ENCODE results near the gene TMED1. TPM values are rescaled to one million over a fixed set of nuclear protein-coding genes. Genes with fewer than 3 reads are reported as not detected.

TMED1 gene
- total and polyA plus RNA-seq, 9 of the 15 experiments (the other 6 are each of a cell fraction or from before 2014, with no cell fraction given) = 0.86 to 30.2 (median 23.5) TPM

DNA sequence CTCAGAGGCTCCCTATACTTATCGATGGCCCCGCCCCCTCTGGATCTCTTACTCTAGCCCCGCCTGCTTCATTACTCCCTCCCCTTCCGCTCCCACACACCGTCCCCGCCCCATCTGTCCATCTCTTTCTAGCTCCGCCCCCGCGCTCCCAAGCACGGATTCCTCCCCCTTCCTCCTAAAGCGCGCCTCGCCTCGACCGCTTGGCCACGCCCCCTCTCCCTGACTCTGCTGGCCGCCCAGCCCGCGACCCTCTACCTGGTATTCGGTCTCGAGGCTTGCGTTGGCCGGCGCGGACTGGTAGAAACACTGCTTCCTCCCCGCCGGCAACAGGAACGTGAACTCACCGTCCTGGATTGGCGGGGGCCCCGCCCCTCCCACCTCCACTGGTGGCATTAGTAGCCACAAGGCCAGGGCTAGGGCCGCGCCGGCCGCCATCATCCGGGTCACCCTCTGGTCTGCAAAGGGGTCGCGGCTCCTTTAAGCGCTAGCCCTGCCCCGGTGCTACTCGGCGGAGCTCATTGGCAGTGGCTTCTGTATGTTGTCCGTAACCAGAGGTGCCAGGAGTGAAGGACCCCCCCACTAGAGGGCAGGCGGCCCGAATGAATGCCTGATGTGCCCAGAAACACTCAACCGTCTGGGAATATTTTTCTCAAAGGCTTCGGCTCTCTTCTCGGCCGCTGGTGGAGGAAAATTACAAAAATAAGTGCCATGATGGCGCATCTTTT is at the start of gene TMED1 (continued):
- peak; percentile 93 for TF ChIP-seq SUPT5H (IDR thresholded peaks at IDR 0.05)
- TF ChIP-seq CBX1 (IDR thresholded peaks at IDR 0.05; ENCODE audit: low read depth) = no peak
- TF ChIP-seq NCOA4 (IDR thresholded peaks at IDR 0.05; ENCODE audit: partially characterized antibody) = no peak
- TF ChIP-seq, protein P1, sequence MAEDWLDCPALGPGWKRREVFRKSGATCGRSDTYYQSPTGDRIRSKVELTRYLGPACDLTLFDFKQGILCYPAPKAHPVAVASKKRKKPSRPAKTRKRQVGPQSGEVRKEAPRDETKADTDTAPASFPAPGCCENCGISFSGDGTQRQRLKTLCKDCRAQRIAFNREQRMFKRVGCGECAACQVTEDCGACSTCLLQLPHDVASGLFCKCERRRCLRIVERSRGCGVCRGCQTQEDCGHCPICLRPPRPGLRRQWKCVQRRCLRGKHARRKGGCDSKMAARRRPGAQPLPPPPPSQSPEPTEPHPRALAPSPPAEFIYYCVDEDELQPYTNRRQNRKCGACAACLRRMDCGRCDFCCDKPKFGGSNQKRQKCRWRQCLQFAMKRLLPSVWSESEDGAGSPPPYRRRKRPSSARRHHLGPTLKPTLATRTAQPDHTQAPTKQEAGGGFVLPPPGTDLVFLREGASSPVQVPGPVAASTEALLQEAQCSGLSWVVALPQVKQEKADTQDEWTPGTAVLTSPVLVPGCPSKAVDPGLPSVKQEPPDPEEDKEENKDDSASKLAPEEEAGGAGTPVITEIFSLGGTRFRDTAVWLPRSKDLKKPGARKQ (CRISPR knock-in tag; IDR thresholded peaks at IDR 0.05) = no peak
- no peak for TF ChIP-seq RHOXF2B (CRISPR knock-in tag; conservative IDR thresholded peaks at IDR 0.05)
- no peak for TF ChIP-seq RBM34 (IDR thresholded peaks at IDR 0.05; ENCODE audit: borderline replicate concordance, insufficient read depth, low read length)
- TF ChIP-seq SRSF1 (IDR thresholded peaks at IDR 0.05; ENCODE audit: low read depth, low read length) = no peak
- peak; percentile 3; the same call in 1 of the 2 replicates for TF ChIP-seq MYNN (IDR thresholded peaks at IDR 0.05)
- TF ChIP-seq MYNN (CRISPR knock-in tag; IDR thresholded peaks at IDR 0.05) = no peak
- TF ChIP-seq MAX (CRISPR knock-in tag; IDR thresholded peaks at IDR 0.05) = no peak
- TF ChIP-seq SREBF1 (IDR thresholded peaks at IDR 0.05; ENCODE audit: borderline replicate concordance, low read depth, low read length) = no peak
- no peak for TF ChIP-seq HMG20B (CRISPR knock-in tag; IDR thresholded peaks at IDR 0.05)
- 0 out of 2 replicates have a peak, but pooled peaks have one; percentile 2 for TF ChIP-seq KLF1 (tag; IDR thresholded peaks at IDR 0.05)
- TF ChIP-seq BRD4 (IDR thresholded peaks at IDR 0.05) = no peak; the same call in 1 of the 2 replicates
- no peak for TF ChIP-seq KDM5B (IDR thresholded peaks at IDR 0.05; ENCODE audit: insufficient replicate concordance, low read depth, low read length)
- TF ChIP-seq ZNF3 (CRISPR knock-in tag; IDR thresholded peaks at IDR 0.05) = no peak
- no peak for TF ChIP-seq CEBPB (tag; IDR thresholded peaks at IDR 0.05)
- TF ChIP-seq SIN3A (IDR thresholded peaks at IDR 0.05; ENCODE audit: borderline replicate concordance in 2 of 2, control insufficient read depth in 1 of 2, low read depth in 2 of 2, low read length in 2 of 2) = no peak; a peak in 2 of 4 replicates
- no peak for TF ChIP-seq COPS2 (conservative IDR thresholded peaks at IDR 0.05)
- 0 out of 2 replicates have a peak, but pooled peaks have one; percentile 61 for TF ChIP-seq STAT6 (CRISPR knock-in tag; IDR thresholded peaks at IDR 0.05)
- TF ChIP-seq SOX6 (IDR thresholded peaks at IDR 0.05) = peak; percentile 8; the same call in 1 of the 2 replicates
- TF ChIP-seq DIDO1 (tag; IDR thresholded peaks at IDR 0.05; ENCODE audit: low read depth) = no peak

Measured in K562 (cell line).